ENCODE results near the gene SIRT6.
A peak's percentile ranks its signal among the peaks of the same experiment; 100 is the strongest.
"Not testable (repeated sequence)": the region's sequence is repeated elsewhere in the genome, so short reads cannot be mapped to it uniquely, and the experiment has no call there.

SIRT6 gene

DNA sequence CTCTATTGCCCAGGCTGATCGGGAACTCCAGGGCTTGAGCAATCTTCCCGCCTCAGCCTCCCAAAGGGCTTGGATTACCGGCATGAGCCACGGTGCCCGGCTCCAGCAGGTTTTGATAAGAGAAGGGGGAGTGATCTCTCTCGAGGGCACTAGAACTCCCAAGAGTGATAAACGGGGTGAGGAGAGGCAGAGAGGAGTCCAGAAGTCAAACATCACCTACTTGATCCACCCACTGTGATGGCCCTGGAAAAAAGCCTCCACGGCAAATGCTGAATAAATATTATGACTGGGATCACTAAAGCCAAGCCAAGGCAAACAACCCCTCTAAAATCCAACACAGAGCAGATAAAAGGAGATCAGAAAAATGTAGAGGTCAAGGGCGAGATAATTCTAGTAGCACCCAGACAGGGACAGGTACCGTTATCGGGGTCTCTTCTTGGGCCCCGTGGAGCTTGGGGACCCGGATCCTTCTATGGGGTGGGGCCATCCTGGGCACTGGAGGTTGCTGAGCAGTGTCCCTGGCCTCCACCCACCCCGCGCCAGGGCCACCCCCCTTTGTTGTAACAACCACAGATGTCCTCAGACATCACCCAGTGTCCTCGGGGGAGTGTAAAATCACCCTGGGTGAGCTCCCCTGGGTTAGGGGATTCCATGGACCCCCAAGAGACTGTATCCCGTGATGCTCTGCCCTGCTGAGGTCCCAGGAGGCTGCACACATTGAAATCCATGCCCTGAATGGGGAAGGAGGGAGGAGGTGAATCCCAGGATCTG lies 32.7 kb downstream of the SIRT6 start:
- no peak for DNase-seq
- TF ChIP-seq, protein P1, sequence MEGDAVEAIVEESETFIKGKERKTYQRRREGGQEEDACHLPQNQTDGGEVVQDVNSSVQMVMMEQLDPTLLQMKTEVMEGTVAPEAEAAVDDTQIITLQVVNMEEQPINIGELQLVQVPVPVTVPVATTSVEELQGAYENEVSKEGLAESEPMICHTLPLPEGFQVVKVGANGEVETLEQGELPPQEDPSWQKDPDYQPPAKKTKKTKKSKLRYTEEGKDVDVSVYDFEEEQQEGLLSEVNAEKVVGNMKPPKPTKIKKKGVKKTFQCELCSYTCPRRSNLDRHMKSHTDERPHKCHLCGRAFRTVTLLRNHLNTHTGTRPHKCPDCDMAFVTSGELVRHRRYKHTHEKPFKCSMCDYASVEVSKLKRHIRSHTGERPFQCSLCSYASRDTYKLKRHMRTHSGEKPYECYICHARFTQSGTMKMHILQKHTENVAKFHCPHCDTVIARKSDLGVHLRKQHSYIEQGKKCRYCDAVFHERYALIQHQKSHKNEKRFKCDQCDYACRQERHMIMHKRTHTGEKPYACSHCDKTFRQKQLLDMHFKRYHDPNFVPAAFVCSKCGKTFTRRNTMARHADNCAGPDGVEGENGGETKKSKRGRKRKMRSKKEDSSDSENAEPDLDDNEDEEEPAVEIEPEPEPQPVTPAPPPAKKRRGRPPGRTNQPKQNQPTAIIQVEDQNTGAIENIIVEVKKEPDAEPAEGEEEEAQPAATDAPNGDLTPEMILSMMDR (IDR thresholded peaks at IDR 0.05; ENCODE audit: low read depth, low read length, missing control alignments), result no peak
- H3K27ac ChIP-seq, result no peak overlapping the region
- no peaks in the 10 kb centered on the region for H3K36me3 ChIP-seq (replicated peaks)
- in situ Hi-C loops (cut with HindIII; ENCODE audit: low pct_ligation_motif_present, low sequenced_read_pairs), result no loop called here
- no peaks in the 10 kb centered on the region for H3K27me3 ChIP-seq (replicated peaks)
- H3K4me3 ChIP-seq (ENCODE audit: low read depth, low read length), result no peak overlapping the region

DNA sequence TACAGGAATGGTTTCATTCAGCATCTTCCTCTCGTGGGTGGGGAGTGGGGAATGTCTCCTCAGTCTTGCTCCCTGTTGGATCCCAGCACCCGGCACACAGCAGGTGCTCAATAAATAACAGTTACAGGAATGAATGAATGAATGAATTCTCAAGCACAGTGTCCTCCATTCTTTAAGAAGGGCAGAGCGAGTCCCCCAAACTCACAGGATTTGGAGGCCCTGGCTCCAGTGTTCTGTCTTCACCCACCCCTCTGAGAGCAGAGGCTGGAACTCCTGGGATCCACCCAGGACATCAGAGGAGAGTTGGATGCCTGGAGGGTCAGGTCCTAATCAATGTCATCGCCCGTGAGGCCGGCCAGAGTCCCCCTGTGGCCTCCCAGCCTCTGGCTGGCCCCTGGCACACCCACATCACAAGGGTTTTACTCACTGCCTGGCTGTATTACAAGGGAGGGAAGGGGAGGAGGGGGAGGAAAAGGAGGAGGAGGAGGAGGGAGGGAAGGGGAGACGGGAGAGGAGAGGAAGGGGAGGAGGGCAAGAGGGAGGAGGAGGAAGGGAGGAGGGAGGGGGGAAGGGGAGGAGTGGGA lies 37.6 kb downstream of the SIRT6 start:
- no peaks in the 10 kb centered on the region for H3K27me3 ChIP-seq (replicated peaks)
- H3K27ac ChIP-seq, result no peak overlapping the region
- in situ Hi-C loops (cut with HindIII; ENCODE audit: low pct_ligation_motif_present, low sequenced_read_pairs), result no loop called here
- H3K36me3 ChIP-seq (replicated peaks), result no peaks in the 10 kb centered on the region
- TF ChIP-seq, protein P1 (IDR thresholded peaks at IDR 0.05; ENCODE audit: low read depth, low read length, missing control alignments), result no peak
- DNase-seq, result no peak
- H3K4me3 ChIP-seq (ENCODE audit: low read depth, low read length), result no peak overlapping the region

DNA sequence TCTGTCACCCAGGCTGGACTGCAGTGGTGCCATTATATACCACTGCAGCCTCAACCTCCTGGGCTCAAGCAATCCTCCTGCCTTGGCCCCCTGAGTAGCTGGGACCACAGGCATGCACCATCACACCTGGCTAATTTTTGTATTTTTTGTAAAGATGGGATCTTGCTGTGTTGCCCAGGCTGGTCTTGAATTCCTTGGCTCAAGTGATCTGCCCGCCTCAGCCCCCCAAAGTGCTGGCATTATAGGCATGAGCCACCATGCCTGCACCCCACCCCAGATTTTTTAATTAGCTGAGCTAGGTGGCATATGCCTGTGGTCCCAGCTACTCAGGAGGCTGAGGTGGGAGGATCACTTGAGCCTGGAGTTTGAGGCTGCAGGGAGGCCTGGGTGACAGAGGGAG lies 39.4 kb downstream of the SIRT6 start:
- H3K36me3 ChIP-seq (replicated peaks); in situ Hi-C loops (cut with HindIII; ENCODE audit: low pct_ligation_motif_present, low sequenced_read_pairs); H3K27me3 ChIP-seq (replicated peaks); H3K4me3 ChIP-seq (ENCODE audit: low read depth, low read length); H3K27ac ChIP-seq; DNase-seq: not testable (repeated sequence)

DNA sequence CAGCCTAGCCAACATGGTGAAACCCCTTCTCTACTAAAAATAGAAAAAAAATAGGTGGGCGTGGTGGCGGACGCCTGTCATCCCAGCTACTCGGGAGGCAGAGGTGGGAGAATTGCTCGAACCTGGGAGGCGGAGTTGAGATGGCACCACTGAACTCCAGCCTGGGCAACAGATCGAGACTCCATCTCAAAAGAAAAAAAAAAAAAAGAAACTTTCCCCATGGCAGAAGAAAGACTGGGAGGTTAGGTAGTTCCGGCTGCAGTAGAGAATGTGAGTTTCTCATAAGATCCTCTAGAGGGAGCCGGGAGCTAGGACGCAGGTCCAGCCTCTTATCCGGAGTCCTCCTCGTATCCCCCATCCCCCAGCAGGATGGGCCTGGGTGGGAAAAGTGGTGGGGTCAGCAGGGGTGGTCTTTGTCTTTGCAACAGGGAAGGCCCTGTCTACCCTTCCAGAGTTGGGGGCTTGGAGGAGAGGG lies 42.1 kb downstream of the SIRT6 start:
- in situ Hi-C loops (cut with HindIII; ENCODE audit: low pct_ligation_motif_present, low sequenced_read_pairs), result no loop called here
- TF ChIP-seq, protein P1 (IDR thresholded peaks at IDR 0.05; ENCODE audit: low read depth, low read length, missing control alignments), result peak; percentile 82
- H3K4me3 ChIP-seq (ENCODE audit: low read depth, low read length), result no peak overlapping the region
- peak; percentile 38 for DNase-seq
- no peak overlapping the region for H3K27ac ChIP-seq
- no peaks in the 10 kb centered on the region for H3K36me3 ChIP-seq (replicated peaks)
- no peaks in the 10 kb centered on the region for H3K27me3 ChIP-seq (replicated peaks)

DNA sequence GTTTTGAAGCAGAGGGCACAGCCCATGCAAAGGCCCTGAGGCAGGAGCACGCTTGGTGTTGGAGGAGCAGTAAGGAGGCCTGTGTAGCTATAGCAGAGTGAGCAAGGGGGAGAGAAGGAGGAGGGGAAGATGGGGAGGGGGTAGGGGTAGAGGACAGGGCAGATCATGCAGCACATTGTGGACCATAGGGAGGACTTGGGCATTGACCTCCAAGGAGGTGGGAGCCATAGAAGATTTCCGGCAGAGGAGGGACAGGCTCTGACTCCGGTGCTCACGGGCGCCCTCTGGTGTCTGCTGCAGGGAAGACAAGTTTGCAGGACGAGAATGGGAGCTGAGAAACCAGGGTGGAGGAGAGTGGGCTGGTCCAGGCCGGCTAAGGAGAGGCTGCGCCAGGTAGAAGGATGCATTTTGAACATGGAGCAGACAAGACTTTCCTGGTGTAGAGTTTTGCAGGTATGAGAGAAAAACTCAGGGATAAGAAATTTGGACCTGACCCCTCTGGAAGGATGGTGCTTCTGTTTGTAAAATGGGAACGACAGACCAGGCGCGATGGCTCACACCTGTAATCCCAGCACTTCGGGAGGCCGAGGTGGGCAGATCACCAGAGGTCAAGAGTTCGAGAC lies 42.6 kb downstream of the SIRT6 start:
- Histone ChIP-seq H3K27me3 (replicated peaks) (no peaks in the 10 kb centered on the region), H3K27ac (no peak overlapping the region), H3K36me3 (replicated peaks) (no peaks in the 10 kb centered on the region), H3K4me3 (ENCODE audit: low read depth, low read length) (no peak overlapping the region)
- in situ Hi-C loops (cut with HindIII; ENCODE audit: low pct_ligation_motif_present, low sequenced_read_pairs), result no loop called here
- TF ChIP-seq, protein P1 (IDR thresholded peaks at IDR 0.05; ENCODE audit: low read depth, low read length, missing control alignments), result peak; percentile 92
- peak; percentile 63 for DNase-seq

DNA sequence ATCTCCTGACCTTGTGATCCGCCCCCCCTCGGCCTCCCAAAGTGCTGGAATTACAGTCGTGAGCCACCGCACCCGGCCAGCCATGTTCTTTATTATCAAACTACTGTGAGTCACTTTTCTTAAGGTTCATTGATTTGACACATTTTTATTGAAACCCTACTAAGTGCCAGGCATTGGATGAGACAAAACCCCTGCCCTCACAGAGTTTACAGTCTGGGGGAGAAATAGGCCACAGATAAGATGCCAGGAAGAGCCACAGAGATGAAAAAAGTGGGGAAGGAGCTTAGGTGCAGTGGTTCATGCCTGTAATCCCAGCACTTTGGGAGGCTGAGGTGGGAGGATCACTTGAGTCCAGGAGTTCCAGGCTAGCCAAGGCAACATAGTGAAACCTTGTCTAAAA lies 43.9 kb downstream of the SIRT6 start:
- in situ Hi-C loops (cut with HindIII; ENCODE audit: low pct_ligation_motif_present, low sequenced_read_pairs), result no loop called here
- TF ChIP-seq, protein P1 (IDR thresholded peaks at IDR 0.05; ENCODE audit: low read depth, low read length, missing control alignments), result no peak

More for the DNA sequence above, 43.9 kb downstream of the SIRT6 start:
- no peak overlapping the region for H3K27ac ChIP-seq
- H3K36me3 ChIP-seq (replicated peaks), result no peaks in the 10 kb centered on the region
- DNase-seq, result no peak
- no peaks in the 10 kb centered on the region for H3K27me3 ChIP-seq (replicated peaks)
- H3K4me3 ChIP-seq (ENCODE audit: low read depth, low read length), result no peak overlapping the region
